AG20443 (cell line): Measurements from ENCODE around the gene OXT.
"Not testable (repeated sequence)": the region's sequence is repeated elsewhere in the genome, so short reads cannot be mapped to it uniquely, and the experiment has no call there.

Experiments used
- DNase-seq: peaks from one replicate; pipeline ENCODE4 v3.0.0; 2012; ENCODE audit warnings: low spot score, mixed read lengths

OXT gene

GRCh38 chr20:3071610-3072529 lies at the start of gene OXT:
Gene OXT, plus strand, starts transcription at chr20:3071620. Its CDS starts 36 bp downstream, at chr20:3071656.
- no peak for DNase-seq

- DNase-seq, result no peak
Observed at GRCh38 chr20:3021777-3022176, 49.6 kb upstream of the OXT start.

GRCh38 chr20:3022559-3023490 lies 48.6 kb upstream of the OXT start:
- DNase-seq, result not testable (repeated sequence)

- DNase-seq, result no peak
Observed at GRCh38 chr20:3027987-3028386, 43.4 kb upstream of the OXT start.

- no peak for DNase-seq
Observed at GRCh38 chr20:3031524-3032147, 39.8 kb upstream of the OXT start.

- DNase-seq, result no peak
Observed at GRCh38 chr20:3032624-3033023, 38.8 kb upstream of the OXT start.

GRCh38 chr20:3037654-3038053 lies 33.8 kb upstream of the OXT start:
- no peak for DNase-seq

GRCh38 chr20:3038454-3038853 lies 33.0 kb upstream of the OXT start:
- no peak for DNase-seq

GRCh38 chr20:3039426-3039825 lies 32.0 kb upstream of the OXT start:
- no peak for DNase-seq

GRCh38 chr20:3040086-3040485 lies 31.3 kb upstream of the OXT start:
- DNase-seq, result no peak

- no peak for DNase-seq
Observed at GRCh38 chr20:3041854-3042409, 29.5 kb upstream of the OXT start.

- no peak for DNase-seq
Observed at GRCh38 chr20:3042625-3043024, 28.8 kb upstream of the OXT start.

GRCh38 chr20:3043322-3043721 lies 28.1 kb upstream of the OXT start, which contains the start of gene GNRH2:
Gene GNRH2, plus strand, starts transcription at chr20:3043622. Its CDS starts 793 bp downstream, at chr20:3044415.
- no peak for DNase-seq

GRCh38 chr20:3044336-3044965 lies 27.0 kb upstream of the OXT start:
- DNase-seq, result no peak

GRCh38 chr20:3045042-3045815 lies 26.2 kb upstream of the OXT start:
- DNase-seq, result peak; percentile 88

GRCh38 chr20:3045816-3046676 lies 25.4 kb upstream of the OXT start, which contains the start of gene MRPS26:
Gene MRPS26, plus strand, starts transcription at chr20:3046052. Its CDS starts 17 bp downstream, at chr20:3046069.
- peak; percentile 97 for DNase-seq

- no peak for DNase-seq
Observed at GRCh38 chr20:3046677-3047462, 24.6 kb upstream of the OXT start.
